ENCODE measurements around the gene TRAPPC5.
A peak's percentile ranks its signal among the peaks of the same experiment; 100 is the strongest.

The TRAPPC5 gene

DNA sequence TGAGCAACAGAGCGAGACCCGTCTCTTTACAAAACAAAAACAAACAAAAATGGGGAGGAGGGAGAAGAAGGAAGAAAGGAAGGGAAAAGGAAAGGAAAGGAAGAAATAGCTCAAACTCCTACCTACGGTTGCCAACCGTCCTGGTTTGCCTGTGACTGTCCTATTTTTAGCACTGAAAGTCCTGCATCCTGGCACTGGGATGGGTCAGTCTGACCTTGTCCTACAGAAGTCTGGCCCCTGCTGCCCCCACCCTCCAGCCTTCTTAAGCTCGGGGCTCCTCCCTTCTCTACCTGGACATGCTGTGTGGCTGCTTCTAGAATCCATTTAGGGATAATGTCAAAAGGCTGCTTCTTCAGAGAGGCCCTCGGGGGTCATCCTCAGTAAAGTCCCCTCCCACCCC lies 45.0 kb upstream of the TRAPPC5 start:
- peaks cover 26% of the 10 kb centered on the region for H3K4me1 ChIP-seq (ENCODE audit: control insufficient read depth, insufficient read depth, low read depth, low read length)
- H3K79me1 ChIP-seq (replicated peaks; ENCODE audit: low read length, poor library complexity, severe bottlenecking), result peaks cover 34% of the 10 kb centered on the region
- H3K4ac ChIP-seq (ENCODE audit: low read depth in 1 of 2, low read length in 2 of 2), result no peak overlapping the region
- no peak overlapping the region for H4K8ac ChIP-seq (ENCODE audit: low read length)
- no peak for DNase-seq
- H3K14ac ChIP-seq (ENCODE audit: low read length in 2 of 2), result no peak overlapping the region
- H2BK12ac ChIP-seq (ENCODE audit: low read length in 2 of 2), result no peak overlapping the region
- H2BK5ac ChIP-seq (ENCODE audit: low read depth, low read length, poor library complexity, severe bottlenecking), result no peak overlapping the region
- no peak overlapping the region for H2BK15ac ChIP-seq (ENCODE audit: low read depth, poor library complexity, severe bottlenecking)
- 83% methylated on average over 4 of the region's 6 CpGs for WGBS
- peaks cover 0 to 42% of the 10 kb centered on the region in 2 experiments for H3K27me3 ChIP-seq (ENCODE audit: control insufficient read depth in 1 of 2, insufficient read depth in 1 of 2, low read length in 2 of 2)
- peaks cover 3 to 41% of the 10 kb centered on the region in 2 experiments for H3K36me3 ChIP-seq (ENCODE audit: control insufficient read depth in 1 of 2, insufficient read depth in 2 of 2, low read depth in 1 of 2, low read length in 2 of 2)
- H3K23ac ChIP-seq (ENCODE audit: low read length in 2 of 2), result no peak overlapping the region
- H4K91ac ChIP-seq (ENCODE audit: low read length), result no peak overlapping the region
- H2AK5ac ChIP-seq (ENCODE audit: low read length, severe bottlenecking), result no peak overlapping the region
- no peak overlapping the region for H3K27ac ChIP-seq (ENCODE audit: low read length, poor library complexity, severe bottlenecking)
- H3K9ac ChIP-seq (ENCODE audit: low read length), result no peak overlapping the region
- H3K9me3 ChIP-seq (ENCODE audit: control insufficient read depth, low read length), result no peaks in the 10 kb centered on the region
- H3K4me2 ChIP-seq (ENCODE audit: low read length, poor library complexity, severe bottlenecking), result no peak overlapping the region
- H3K18ac ChIP-seq (ENCODE audit: low read depth in 1 of 2, low read length in 2 of 2), result no peak overlapping the region
- H2AFZ ChIP-seq (ENCODE audit: low read depth, low read length), result no peak overlapping the region
- no peak overlapping the region for H3K4me3 ChIP-seq (ENCODE audit: insufficient read depth in 1 of 2, low read depth in 1 of 2, low read length in 2 of 2)
- no peak overlapping the region for H2BK120ac ChIP-seq (ENCODE audit: low read depth, low read length)

DNA sequence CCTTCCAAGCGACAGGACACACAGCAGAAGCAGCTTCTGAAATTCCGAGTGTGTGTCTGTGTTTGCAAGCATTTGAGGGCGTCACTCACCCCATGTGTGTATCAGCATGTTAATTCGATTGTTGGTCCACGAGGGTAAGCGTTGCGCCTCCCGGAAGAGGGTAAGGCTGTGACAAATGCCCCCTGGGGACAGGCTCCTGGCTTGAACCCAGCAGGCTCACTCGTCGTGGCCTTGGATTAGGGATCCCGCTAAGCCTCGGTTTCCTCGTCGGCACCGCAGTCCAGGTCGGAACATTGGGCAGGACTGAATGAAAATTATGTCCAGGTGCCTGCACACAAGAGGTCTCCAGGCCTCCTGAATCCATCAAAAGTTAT lies 44.3 kb upstream of the TRAPPC5 start:
- H3K4me1 ChIP-seq (ENCODE audit: control insufficient read depth, insufficient read depth, low read depth, low read length), result peaks cover 24% of the 10 kb centered on the region

DNA sequence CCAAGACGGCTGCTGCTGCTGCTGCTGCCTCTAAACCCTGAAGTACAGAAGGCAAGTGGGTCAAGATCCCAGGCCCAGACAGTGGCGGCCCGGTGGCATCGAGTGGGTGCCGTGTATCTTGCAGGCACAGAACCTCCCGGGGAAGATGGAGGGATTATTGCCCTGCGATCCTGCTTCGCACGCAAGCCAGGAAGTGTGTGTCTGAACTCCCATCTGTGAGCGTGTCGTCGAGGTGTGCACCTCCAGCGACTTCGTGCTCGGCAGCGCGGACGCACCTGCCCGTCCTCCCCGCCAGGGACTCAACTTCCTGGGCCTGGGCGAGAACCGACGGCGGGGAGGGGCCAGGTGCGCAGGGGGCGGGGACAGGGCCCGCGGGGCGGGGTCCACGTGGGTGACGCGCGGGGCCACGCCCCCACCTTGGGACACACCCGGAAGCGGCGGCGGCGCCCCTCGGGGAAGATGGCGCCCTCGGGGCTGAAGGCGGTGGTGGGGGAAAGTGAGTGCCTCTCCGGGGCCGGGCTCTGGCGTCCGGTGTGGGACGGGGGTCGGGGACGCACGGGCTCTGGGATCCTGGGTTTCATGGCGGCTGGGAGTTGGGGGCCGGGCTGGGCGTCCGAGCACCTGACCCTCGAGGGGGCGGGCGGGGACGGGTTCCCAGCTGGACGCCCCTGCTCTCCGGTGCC lies 43.8 kb upstream of the TRAPPC5 start, which contains the start of gene STXBP2:
STXBP2 (plus strand) TSS at position 420 of the 683 bp plus-strand sequence; CDS start at position 460, 40 bp downstream.
- Histone ChIP-seq H2AFZ (ENCODE audit: low read depth, low read length) (no peak within 1 kb of the TSS), H3K14ac (ENCODE audit: low read length in 2 of 2) (no peak within 1 kb of the TSS), H3K9me3 (ENCODE audit: control insufficient read depth, low read length) (no peaks in the 10 kb centered on the region), H2BK12ac (ENCODE audit: low read length in 2 of 2) (no peak within 1 kb of the TSS), H3K4me1 (ENCODE audit: control insufficient read depth, insufficient read depth, low read depth, low read length) (peaks cover 22% of the 10 kb centered on the region), H3K9ac (ENCODE audit: low read length) (no peak within 1 kb of the TSS), H2BK120ac (ENCODE audit: low read depth, low read length) (peak within 1 kb of the TSS; percentile 19), H3K4me3 (ENCODE audit: insufficient read depth in 1 of 2, low read depth in 1 of 2, low read length in 2 of 2) (peak within 1 kb of the TSS in 1 of 2 experiments; percentile 72), H2AK5ac (ENCODE audit: low read length, severe bottlenecking) (no peak within 1 kb of the TSS), H4K8ac (ENCODE audit: low read length) (peak within 1 kb of the TSS; percentile 81), H3K4me2 (ENCODE audit: low read length, poor library complexity, severe bottlenecking) (peak within 1 kb of the TSS; percentile 61), H3K23ac (ENCODE audit: low read length in 2 of 2) (no peak within 1 kb of the TSS), H3K27ac (ENCODE audit: low read length, poor library complexity, severe bottlenecking) (no peak within 1 kb of the TSS), H2BK5ac (ENCODE audit: low read depth, low read length, poor library complexity, severe bottlenecking) (no peak within 1 kb of the TSS), H3K27me3 (ENCODE audit: control insufficient read depth in 1 of 2, insufficient read depth in 1 of 2, low read length in 2 of 2) (peaks cover 0 to 42% of the 10 kb centered on the region in 2 experiments), H4K91ac (ENCODE audit: low read length) (peak within 1 kb of the TSS; percentile 39), H3K36me3 (ENCODE audit: control insufficient read depth in 1 of 2, insufficient read depth in 2 of 2, low read depth in 1 of 2, low read length in 2 of 2) (peaks cover 1 to 45% of the 10 kb centered on the region in 2 experiments), H3K4ac (ENCODE audit: low read depth in 1 of 2, low read length in 2 of 2) (peak within 1 kb of the TSS; percentile 18 to 28), H2BK15ac (ENCODE audit: low read depth, poor library complexity, severe bottlenecking) (peak within 1 kb of the TSS; percentile 76), H3K79me1 (replicated peaks; ENCODE audit: low read length, poor library complexity, severe bottlenecking) (peaks cover 33% of the 10 kb centered on the region), H3K18ac (ENCODE audit: low read depth in 1 of 2, low read length in 2 of 2) (no peak within 1 kb of the TSS)
- 16% methylated on average over 57 of the region's 61 CpGs for WGBS
- DNase-seq, result peak; percentile 39

More for the DNA sequence above, 44.3 kb upstream of the TRAPPC5 start:
- Histone ChIP-seq H3K23ac (ENCODE audit: low read length in 2 of 2) (no peak overlapping the region), H3K14ac (ENCODE audit: low read length in 2 of 2) (no peak overlapping the region), H3K9me3 (ENCODE audit: control insufficient read depth, low read length) (no peaks in the 10 kb centered on the region), H3K4ac (ENCODE audit: low read depth in 1 of 2, low read length in 2 of 2) (peak overlapping the region in 1 of 2 experiments; percentile 18), H3K36me3 (ENCODE audit: control insufficient read depth in 1 of 2, insufficient read depth in 2 of 2, low read depth in 1 of 2, low read length in 2 of 2) (peaks cover 3 to 45% of the 10 kb centered on the region in 2 experiments), H2AK5ac (ENCODE audit: low read length, severe bottlenecking) (no peak overlapping the region), H4K91ac (ENCODE audit: low read length) (no peak overlapping the region), H4K8ac (ENCODE audit: low read length) (peak overlapping the region; percentile 81), H3K18ac (ENCODE audit: low read depth in 1 of 2, low read length in 2 of 2) (no peak overlapping the region), H2BK5ac (ENCODE audit: low read depth, low read length, poor library complexity, severe bottlenecking) (no peak overlapping the region), H3K9ac (ENCODE audit: low read length) (no peak overlapping the region), H3K4me2 (ENCODE audit: low read length, poor library complexity, severe bottlenecking) (peak overlapping the region; percentile 32), H2BK120ac (ENCODE audit: low read depth, low read length) (no peak overlapping the region), H2AFZ (ENCODE audit: low read depth, low read length) (no peak overlapping the region), H3K4me3 (ENCODE audit: insufficient read depth in 1 of 2, low read depth in 1 of 2, low read length in 2 of 2) (no peak overlapping the region), H2BK15ac (ENCODE audit: low read depth, poor library complexity, severe bottlenecking) (no peak overlapping the region), H3K27me3 (ENCODE audit: control insufficient read depth in 1 of 2, insufficient read depth in 1 of 2, low read length in 2 of 2) (peaks cover 0 to 42% of the 10 kb centered on the region in 2 experiments), H2BK12ac (ENCODE audit: low read length in 2 of 2) (no peak overlapping the region), H3K27ac (ENCODE audit: low read length, poor library complexity, severe bottlenecking) (no peak overlapping the region), H3K79me1 (replicated peaks; ENCODE audit: low read length, poor library complexity, severe bottlenecking) (peaks cover 34% of the 10 kb centered on the region)
- WGBS, result 92% methylated on average over 16 of the region's 16 CpGs
- no peak for DNase-seq

DNA sequence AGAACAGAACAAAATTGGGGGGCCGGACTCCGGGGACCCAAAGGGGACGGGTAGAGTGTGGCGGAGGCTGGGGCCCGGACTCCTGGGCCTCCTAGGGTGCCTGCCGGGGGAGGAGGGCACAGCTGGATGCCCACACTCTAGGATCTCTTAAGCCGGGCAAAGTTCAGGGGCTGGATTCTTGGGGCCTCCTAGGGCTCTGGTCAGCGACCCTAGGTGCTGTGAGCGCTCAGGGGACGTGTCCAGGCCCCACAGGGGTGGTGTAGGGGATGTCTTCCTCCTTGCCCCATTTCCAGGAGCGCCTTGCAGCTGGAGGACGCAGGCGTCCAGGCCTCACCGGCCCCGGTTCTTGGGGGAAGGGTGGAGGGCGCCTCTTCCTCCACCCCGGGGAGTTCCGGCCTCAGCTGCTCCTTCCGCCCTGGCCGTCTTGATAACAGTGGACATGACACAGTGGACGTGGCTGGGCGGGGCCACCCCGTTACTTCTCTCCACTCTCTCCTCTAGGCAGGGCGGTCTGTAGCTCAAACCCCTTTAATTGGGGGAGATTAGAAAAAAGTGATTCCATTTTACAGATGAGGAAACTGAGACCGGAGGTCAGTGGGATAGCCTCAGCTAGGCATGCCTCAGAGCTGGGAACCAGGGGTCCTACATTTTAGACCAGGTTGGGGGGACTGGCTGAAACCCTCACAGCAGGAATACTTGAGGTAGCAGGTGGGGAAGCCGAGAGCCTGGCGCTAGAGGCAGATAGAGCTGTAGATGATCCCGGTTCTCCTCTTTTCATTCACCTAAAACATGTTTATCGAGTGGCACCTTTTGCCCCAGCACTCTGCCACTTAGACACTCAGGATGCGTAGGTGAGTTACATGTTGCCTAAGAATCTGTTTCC lies 43.0 kb upstream of the TRAPPC5 start:
- Histone ChIP-seq H4K8ac (ENCODE audit: low read length) (peak overlapping the region; percentile 47), H3K27ac (ENCODE audit: low read length, poor library complexity, severe bottlenecking) (no peak overlapping the region), H2BK120ac (ENCODE audit: low read depth, low read length) (peak overlapping the region; percentile 19), H3K4ac (ENCODE audit: low read depth in 1 of 2, low read length in 2 of 2) (peak overlapping the region in 1 of 2 experiments; percentile 28), H3K14ac (ENCODE audit: low read length in 2 of 2) (no peak overlapping the region), H2BK5ac (ENCODE audit: low read depth, low read length, poor library complexity, severe bottlenecking) (no peak overlapping the region), H3K18ac (ENCODE audit: low read depth in 1 of 2, low read length in 2 of 2) (no peak overlapping the region), H2AK5ac (ENCODE audit: low read length, severe bottlenecking) (no peak overlapping the region), H3K4me1 (ENCODE audit: control insufficient read depth, insufficient read depth, low read depth, low read length) (peaks cover 20% of the 10 kb centered on the region), H2AFZ (ENCODE audit: low read depth, low read length) (no peak overlapping the region), H4K91ac (ENCODE audit: low read length) (peak overlapping the region; percentile 39), H2BK12ac (ENCODE audit: low read length in 2 of 2) (no peak overlapping the region), H2BK15ac (ENCODE audit: low read depth, poor library complexity, severe bottlenecking) (peak overlapping the region; percentile 76), H3K4me2 (ENCODE audit: low read length, poor library complexity, severe bottlenecking) (peak overlapping the region; percentile 61), H3K27me3 (ENCODE audit: control insufficient read depth in 1 of 2, insufficient read depth in 1 of 2, low read length in 2 of 2) (peaks cover 0 to 42% of the 10 kb centered on the region in 2 experiments), H3K4me3 (ENCODE audit: insufficient read depth in 1 of 2, low read depth in 1 of 2, low read length in 2 of 2) (peak overlapping the region in 1 of 2 experiments; percentile 72), H3K36me3 (ENCODE audit: control insufficient read depth in 1 of 2, insufficient read depth in 2 of 2, low read depth in 1 of 2, low read length in 2 of 2) (peaks cover 0 to 45% of the 10 kb centered on the region in 2 experiments), H3K23ac (ENCODE audit: low read length in 2 of 2) (no peak overlapping the region), H3K9ac (ENCODE audit: low read length) (no peak overlapping the region), H3K79me1 (replicated peaks; ENCODE audit: low read length, poor library complexity, severe bottlenecking) (peaks cover 25% of the 10 kb centered on the region), H3K9me3 (ENCODE audit: control insufficient read depth, low read length) (no peaks in the 10 kb centered on the region)
- WGBS, result 45% methylated on average over 22 of the region's 30 CpGs
- DNase-seq, result peak; percentile 16

Data from mesenchymal stem cell (in vitro differentiated cells and primary cell).